Suprapubic skin (tissue), 3 donors: ENCODE results near the gene LRP1B.

Experiments used
- EP300 ChIP-seq: sonication (generic); formaldehyde crosslinking; IDR thresholded peaks from one replicate; pipeline ENCODE4 v1.6.1; 2017; ENCODE audit warnings: antibody characterized with exemption
- TF ChIP-seq, protein P1 (sequence below), 2 donors: fragments of 200-600 bp in 1 of 2; fragments of 450-650 bp in 1 of 2; sonication (generic) in 1 of 2; IDR thresholded peaks; one replicate each; pipeline ENCODE4 v1.5.1; 2016 to 2019; ENCODE audit warnings: antibody characterized with exemption in 2 of 2, mild to moderate bottlenecking in 1 of 2, moderate library complexity in 1 of 2

DNA sequence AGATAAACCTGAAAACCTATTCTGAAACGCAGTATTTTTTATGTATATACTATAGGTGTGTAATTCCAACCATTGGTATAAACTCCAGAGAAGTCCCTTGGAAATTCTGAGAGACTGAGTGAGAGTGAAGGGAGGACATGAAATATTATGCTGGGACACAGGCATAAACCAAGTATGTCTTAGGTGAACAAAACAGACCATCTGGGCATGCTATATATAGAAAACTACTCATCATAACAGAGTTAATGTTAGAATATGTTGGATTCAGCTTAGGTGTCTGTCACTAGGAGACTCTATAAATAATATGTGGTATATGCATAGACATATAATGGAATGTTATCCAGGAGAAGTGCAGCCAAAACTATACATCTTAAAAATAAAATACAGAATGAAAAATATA lies 282.6 kb downstream of the LRP1B start:
- TF ChIP-seq, protein P1, sequence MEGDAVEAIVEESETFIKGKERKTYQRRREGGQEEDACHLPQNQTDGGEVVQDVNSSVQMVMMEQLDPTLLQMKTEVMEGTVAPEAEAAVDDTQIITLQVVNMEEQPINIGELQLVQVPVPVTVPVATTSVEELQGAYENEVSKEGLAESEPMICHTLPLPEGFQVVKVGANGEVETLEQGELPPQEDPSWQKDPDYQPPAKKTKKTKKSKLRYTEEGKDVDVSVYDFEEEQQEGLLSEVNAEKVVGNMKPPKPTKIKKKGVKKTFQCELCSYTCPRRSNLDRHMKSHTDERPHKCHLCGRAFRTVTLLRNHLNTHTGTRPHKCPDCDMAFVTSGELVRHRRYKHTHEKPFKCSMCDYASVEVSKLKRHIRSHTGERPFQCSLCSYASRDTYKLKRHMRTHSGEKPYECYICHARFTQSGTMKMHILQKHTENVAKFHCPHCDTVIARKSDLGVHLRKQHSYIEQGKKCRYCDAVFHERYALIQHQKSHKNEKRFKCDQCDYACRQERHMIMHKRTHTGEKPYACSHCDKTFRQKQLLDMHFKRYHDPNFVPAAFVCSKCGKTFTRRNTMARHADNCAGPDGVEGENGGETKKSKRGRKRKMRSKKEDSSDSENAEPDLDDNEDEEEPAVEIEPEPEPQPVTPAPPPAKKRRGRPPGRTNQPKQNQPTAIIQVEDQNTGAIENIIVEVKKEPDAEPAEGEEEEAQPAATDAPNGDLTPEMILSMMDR (IDR thresholded peaks at IDR 0.05): no peak
- TF ChIP-seq EP300: no peak
